Panc1 (cell line): ENCODE results near the gene GPR32. TPM values are rescaled to one million over a fixed set of nuclear protein-coding genes. Genes with fewer than 3 reads are reported as not detected.

ENCODE experiments used
- ATAC-seq: fragments of 200-7000 bp; cut with Tn5 transposase; 2 replicates; pipeline ENCODE4 v1.9.1; 2020; ENCODE audit warnings: mild to moderate bottlenecking, moderate library complexity
- BruUV-seq: library from RNA; stranded (reverse); fragments of 400-500 nt; replicated peaks from 2 replicates; lab custom pipeline; 2021; lab: Mats Ljungman, UMichigan
- CTCF ChIA-PET: fragments of 300-600 bp; sonication (Branson Sonifier 250); formaldehyde crosslinking; loops from one replicate; lab custom pipeline; 2022; ENCODE audit warnings: antibody characterized with exemption; lab: Charles Lee
- POLR2A ChIA-PET: fragments of 300-600 bp; sonication (Branson Sonifier 250); formaldehyde crosslinking; loops from one replicate; lab custom pipeline; 2022; ENCODE audit warnings: antibody characterized with exemption; lab: Charles Lee
- DNase-seq: peaks from one replicate; pipeline ENCODE4 v3.0.0-alpha.2; 2010; ENCODE audit warnings: low read depth, low spot score
- H3K27ac ChIP-seq: 2 replicates; pipeline ENCODE4 v1.5.1; 2011; ENCODE audit warnings: mild to moderate bottlenecking, low read length, inconsistent platforms
- H3K27me3 ChIP-seq: fragments of 200-500 bp; sonication (Bioruptor generic); 2 replicates; pipeline ENCODE4 v1.6.0; 2014; ENCODE audit warnings: low read length, inconsistent platforms; ENCODE audit not compliant: control insufficient read depth, insufficient read depth
- H3K36me3 ChIP-seq: fragments of 200-500 bp; sonication (Bioruptor generic); 2 replicates; pipeline ENCODE4 v1.5.1; 2014; ENCODE audit warnings: inconsistent platforms, mild to moderate bottlenecking, low read length, moderate library complexity; ENCODE audit not compliant: control insufficient read depth, insufficient read depth
- H3K4me1 ChIP-seq: 2 replicates; pipeline ENCODE4 v1.5.1; 2011; ENCODE audit warnings: inconsistent platforms, mild to moderate bottlenecking, low read length, moderate library complexity; ENCODE audit not compliant: control insufficient read depth, insufficient read depth
- H3K4me3 ChIP-seq, 2 experiments: 2 replicates each; pipeline ENCODE4 v1.5.1; 2011 to 2012; ENCODE audit warnings: low read depth in 2 of 2, low read length in 2 of 2, mild to moderate bottlenecking in 2 of 2, inconsistent platforms in 1 of 2, moderate library complexity in 1 of 2
- H3K9me3 ChIP-seq: fragments of 200-500 bp; sonication (Bioruptor generic); 2 replicates; pipeline ENCODE4 v1.5.1; 2014; ENCODE audit warnings: low read depth, mild to moderate bottlenecking, inconsistent platforms, low read length, moderate library complexity; ENCODE audit not compliant: control insufficient read depth, insufficient read depth
- CTCF ChIP-seq: fragments of 450-650 bp; IDR thresholded peaks from 2 replicates; pipeline ENCODE4 v1.5.1; 2017; ENCODE audit warnings: mild to moderate bottlenecking
- POLR2AphosphoS5 ChIP-seq: IDR thresholded peaks from 2 replicates; pipeline ENCODE4 v1.6.1; 2012; ENCODE audit warnings: mild to moderate bottlenecking, low read depth, low read length, moderate library complexity
- SIN3A ChIP-seq: IDR thresholded peaks from 2 replicates; pipeline ENCODE4 v1.6.1; 2012; ENCODE audit warnings: low read depth, mild to moderate bottlenecking, low read length, moderate library complexity, borderline replicate concordance; ENCODE audit not compliant: insufficient read depth
- TCF7L2 ChIP-seq: IDR thresholded peaks from 2 replicates; pipeline ENCODE4 v1.6.1; 2011; ENCODE audit warnings: mild to moderate bottlenecking, low read depth, low read length, inconsistent platforms
- in situ Hi-C: cut with HindIII; loops from 2 replicates; pipeline ENCODE4 v1.10.0; 2016; ENCODE audit warnings: low sequenced_read_pairs, low pct_unique_long_range_greater_than_20kb
- intact Hi-C: fragments of 100-400 bp; cut with micrococcal nuclease; formaldehyde crosslinking; loops from one replicate; pipeline ENCODE4 v1.10.0; 2022; ENCODE audit not compliant: unreplicated experiment
- total RNA-seq: library from RNA; stranded (reverse); gene quantifications from one replicate; pipeline ENCODE4 v1.2.1, GENCODE V29; 2021; ENCODE audit not compliant: unreplicated experiment
- TF ChIP-seq, protein P1 (sequence below), 2 experiments: IDR thresholded peaks; 2 replicates each; pipeline ENCODE4 v1.6.1; 2011 to 2012; ENCODE audit warnings: low read depth in 2 of 2, control low read depth in 1 of 2, low read length in 1 of 2, mild to moderate bottlenecking in 1 of 2, moderate library complexity in 1 of 2; ENCODE audit not compliant: insufficient read depth in 1 of 2

The GPR32 gene
- total RNA-seq, 1 experiment from 2014 or later = not detected

DNA sequence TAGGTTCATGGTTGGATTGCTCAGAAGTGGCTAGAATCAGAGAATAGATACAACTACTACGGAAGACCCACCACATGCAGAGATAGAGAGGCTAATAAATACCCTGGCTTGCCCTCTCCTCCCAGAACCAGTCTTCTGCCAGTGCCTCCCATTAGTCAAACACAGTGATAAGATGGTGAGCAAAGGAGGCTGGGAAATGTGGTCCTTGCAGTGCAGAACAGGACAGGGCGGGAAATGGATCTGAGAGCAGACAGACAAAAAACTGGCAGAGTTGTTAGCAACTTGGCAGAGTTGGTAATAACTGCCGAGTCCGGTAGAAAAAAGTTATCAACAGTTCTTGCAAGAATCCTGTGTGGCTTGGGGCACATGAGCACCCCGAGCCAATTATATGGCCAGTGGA, 44.6 kb downstream of the GPR32 start:
- no peak for ATAC-seq
- in situ Hi-C loops (no loop called here), intact Hi-C loops (no loop called here)
- H3K9me3 ChIP-seq = no peaks in the 10 kb centered on the region
- H3K4me1 ChIP-seq = no peaks in the 10 kb centered on the region
- no peak for DNase-seq
- no peak overlapping the region for H3K27ac ChIP-seq
- BruUV-seq = no TSS peak
- no peaks in the 10 kb centered on the region; the same call in 1 of the 2 replicates for H3K27me3 ChIP-seq
- H3K36me3 ChIP-seq = no peaks in the 10 kb centered on the region
- H3K4me3 ChIP-seq = no peak overlapping the region
- CTCF ChIA-PET = interaction anchor here (0.6 kb wide), 1 partner anchor 155 kb away, joined by 3 read pairs; the partner anchor contains the start of gene KLK6
- TF ChIP-seq CTCF (no peak), TCF7L2 (no peak), POLR2AphosphoS5 (no peak), SIN3A (no peak)
- TF ChIP-seq, protein P1, sequence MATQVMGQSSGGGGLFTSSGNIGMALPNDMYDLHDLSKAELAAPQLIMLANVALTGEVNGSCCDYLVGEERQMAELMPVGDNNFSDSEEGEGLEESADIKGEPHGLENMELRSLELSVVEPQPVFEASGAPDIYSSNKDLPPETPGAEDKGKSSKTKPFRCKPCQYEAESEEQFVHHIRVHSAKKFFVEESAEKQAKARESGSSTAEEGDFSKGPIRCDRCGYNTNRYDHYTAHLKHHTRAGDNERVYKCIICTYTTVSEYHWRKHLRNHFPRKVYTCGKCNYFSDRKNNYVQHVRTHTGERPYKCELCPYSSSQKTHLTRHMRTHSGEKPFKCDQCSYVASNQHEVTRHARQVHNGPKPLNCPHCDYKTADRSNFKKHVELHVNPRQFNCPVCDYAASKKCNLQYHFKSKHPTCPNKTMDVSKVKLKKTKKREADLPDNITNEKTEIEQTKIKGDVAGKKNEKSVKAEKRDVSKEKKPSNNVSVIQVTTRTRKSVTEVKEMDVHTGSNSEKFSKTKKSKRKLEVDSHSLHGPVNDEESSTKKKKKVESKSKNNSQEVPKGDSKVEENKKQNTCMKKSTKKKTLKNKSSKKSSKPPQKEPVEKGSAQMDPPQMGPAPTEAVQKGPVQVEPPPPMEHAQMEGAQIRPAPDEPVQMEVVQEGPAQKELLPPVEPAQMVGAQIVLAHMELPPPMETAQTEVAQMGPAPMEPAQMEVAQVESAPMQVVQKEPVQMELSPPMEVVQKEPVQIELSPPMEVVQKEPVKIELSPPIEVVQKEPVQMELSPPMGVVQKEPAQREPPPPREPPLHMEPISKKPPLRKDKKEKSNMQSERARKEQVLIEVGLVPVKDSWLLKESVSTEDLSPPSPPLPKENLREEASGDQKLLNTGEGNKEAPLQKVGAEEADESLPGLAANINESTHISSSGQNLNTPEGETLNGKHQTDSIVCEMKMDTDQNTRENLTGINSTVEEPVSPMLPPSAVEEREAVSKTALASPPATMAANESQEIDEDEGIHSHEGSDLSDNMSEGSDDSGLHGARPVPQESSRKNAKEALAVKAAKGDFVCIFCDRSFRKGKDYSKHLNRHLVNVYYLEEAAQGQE (IDR thresholded peaks at IDR 0.05; ENCODE audit: insufficient read depth in 1 of 2, low read depth in 2 of 2, low read length in 1 of 2) = no peak
- POLR2A ChIA-PET = no interaction called here

GRCh38 chr19:50815439-50815838, 45.2 kb downstream of the GPR32 start:
- Histone ChIP-seq H3K4me3 (no peak overlapping the region), H3K27ac (no peak overlapping the region), H3K4me1 (no peaks in the 10 kb centered on the region), H3K36me3 (no peaks in the 10 kb centered on the region), H3K9me3 (no peaks in the 10 kb centered on the region), H3K27me3 (no peaks in the 10 kb centered on the region; the same call in 1 of the 2 replicates)
- ATAC-seq = no peak
- DNase-seq = no peak
- ChIA-PET CTCF (interaction anchor here (0.6 kb wide), 1 partner anchor 154 kb away, joined by 3 read pairs; the partner anchor contains the start of gene KLK6), POLR2A (no interaction called here)
- no TSS peak for BruUV-seq
- in situ Hi-C loops (no loop called here), intact Hi-C loops (no loop called here)
- TF ChIP-seq TCF7L2 (no peak), POLR2AphosphoS5 (no peak), CTCF (no peak), SIN3A (no peak)
- TF ChIP-seq, protein P1 (IDR thresholded peaks at IDR 0.05; ENCODE audit: insufficient read depth in 1 of 2, low read depth in 2 of 2, low read length in 1 of 2) = no peak
